ENCODE results near the gene GPR37.

GPR37 gene

DNA sequence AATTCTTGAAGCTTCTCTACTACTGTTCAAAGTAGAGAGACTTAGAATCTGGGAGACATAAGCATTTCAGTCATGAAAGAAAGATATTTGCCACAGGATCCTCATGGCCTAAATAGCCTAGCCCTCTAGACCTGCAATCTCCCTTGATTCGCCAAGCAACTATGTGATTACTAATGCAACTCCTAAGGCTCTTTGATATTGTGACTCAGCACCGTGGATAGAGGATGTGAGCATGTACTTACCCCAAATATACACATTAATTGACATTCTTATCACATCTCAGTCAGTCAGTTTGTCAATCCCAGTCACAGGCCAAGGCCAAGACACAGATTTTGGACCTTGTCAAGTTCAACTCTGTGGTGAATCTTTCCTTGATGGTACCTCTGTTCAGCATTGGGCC lies 42.6 kb downstream of the GPR37 start:
- DNase-seq = no peak

DNA sequence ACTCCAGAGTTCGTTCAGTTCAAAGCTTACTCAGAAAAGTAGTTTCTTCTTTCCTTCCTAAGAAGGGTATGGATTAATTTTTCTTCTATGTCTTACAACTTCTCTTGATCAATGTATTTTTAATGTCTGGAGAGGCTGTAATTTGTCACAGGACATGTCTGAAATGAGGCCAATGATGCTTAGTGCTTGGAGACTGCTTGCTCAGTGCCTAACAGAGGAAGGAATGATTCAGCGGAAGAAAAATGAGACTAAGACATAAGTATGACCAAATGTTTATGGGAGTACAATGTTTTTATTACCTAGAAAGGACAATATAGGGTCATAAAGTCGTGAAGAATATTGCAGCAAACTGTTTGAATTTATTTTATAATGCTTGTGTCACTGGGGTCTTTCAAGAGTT lies 43.3 kb downstream of the GPR37 start:
- no peak for DNase-seq

DNA sequence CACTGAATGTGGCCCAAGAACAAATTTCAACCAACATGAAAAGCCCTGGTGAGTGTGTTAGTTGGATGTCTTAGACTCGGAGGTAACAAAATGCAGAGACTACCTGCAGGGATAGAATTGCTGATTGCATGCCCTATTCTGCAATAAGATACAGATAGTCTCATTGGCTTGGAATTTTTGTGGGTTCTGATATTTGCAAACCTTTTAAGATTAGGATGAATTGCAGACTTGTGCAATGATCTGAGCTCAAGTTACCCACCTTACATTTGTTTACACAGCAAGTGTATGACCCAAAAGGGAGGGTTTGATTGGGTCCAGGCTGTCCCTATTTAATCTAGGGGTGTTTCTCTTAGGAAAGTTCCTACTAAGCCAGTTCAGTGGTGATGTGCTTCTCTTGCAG lies 45.4 kb downstream of the GPR37 start:
- DNase-seq = no peak

- no peak for DNase-seq
Measured at GRCh38 chr7:124718032-124718766, 47.4 kb downstream of the GPR37 start.

GRCh38 chr7:124716894-124717293 lies 48.7 kb downstream of the GPR37 start:
- DNase-seq = no peak

DNA sequence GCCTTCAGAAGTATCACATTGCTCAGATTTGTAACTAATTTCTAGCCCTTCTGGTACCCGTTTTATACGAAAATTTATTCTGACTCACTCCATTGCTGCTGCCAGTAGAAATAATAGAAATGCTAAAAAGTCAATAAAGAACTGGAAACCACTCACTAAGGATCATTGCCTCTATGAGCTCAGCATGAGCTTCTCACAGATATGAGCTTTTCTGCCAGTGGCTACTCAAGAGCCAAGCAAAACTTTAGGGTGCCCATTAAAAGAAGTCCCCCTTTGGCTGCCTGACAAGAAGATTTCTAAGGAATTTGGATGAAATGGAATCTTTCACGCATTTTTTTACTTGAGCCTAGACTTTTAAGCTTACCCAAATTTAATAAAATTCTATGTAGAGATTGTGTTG lies 52.5 kb downstream of the GPR37 start:
- DNase-seq = no peak

- no peak for DNase-seq
Measured at GRCh38 chr7:124712017-124712416, 53.6 kb downstream of the GPR37 start.

DNA sequence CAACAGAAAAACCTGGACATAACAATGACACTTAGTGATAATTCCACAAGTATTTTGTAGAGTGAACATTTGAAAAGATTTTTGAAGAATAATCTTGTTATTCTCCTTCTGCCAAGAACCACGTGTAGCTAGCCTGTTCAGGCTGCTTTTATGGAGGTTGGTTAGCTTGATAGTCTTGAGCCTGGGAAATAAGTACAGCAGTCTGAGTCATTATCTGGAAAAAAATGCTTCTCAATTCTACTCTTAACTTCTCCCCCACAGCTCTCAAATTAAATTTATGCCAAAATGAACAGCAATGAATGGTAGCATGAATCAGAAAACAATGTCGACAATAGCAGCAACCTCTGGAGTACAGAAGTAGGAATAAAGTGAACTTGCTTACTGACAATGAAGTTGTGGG lies 63.2 kb downstream of the GPR37 start:
- DNase-seq = no peak

GRCh38 chr7:124701955-124702354 lies 63.6 kb downstream of the GPR37 start:
- DNase-seq = no peak

DNA sequence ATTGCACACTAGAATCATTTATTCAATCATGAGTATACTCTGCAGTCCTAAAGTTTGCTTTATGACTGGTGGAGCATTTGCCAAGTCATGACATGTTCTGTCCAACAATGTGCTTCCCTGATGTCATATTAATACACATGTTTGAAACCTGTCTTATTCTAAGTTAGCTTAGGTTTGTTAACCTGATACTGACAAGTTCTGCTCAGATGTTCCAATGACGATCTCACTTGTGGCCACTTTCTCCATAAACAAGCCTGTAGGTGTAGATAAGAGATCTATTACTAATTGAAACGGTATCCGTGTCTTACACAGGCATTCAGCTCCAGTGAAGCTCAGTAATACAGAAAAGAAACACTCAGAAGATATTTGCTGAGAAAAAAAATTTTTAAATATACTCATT lies 64.9 kb downstream of the GPR37 start:
- no peak for DNase-seq

DNA sequence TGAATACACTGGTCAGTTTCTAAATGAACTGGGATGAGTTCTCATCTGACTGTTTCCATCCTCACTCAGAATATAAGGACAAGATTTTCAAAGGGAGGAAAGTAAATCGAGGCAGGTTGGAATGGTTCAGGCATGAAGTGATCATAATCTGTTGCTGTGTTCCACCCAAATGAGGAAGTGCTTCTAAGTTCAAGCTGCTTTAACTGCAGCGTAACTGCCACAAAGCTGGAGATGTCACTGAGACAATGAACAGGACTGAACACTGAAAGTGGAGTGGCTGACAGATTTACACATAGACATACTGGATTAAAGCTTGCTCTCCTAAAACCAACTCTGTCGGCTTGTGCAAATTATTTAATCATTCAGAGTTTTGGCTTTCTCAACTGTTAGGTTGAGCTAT lies 66.6 kb downstream of the GPR37 start:
- DNase-seq = no peak

DNA sequence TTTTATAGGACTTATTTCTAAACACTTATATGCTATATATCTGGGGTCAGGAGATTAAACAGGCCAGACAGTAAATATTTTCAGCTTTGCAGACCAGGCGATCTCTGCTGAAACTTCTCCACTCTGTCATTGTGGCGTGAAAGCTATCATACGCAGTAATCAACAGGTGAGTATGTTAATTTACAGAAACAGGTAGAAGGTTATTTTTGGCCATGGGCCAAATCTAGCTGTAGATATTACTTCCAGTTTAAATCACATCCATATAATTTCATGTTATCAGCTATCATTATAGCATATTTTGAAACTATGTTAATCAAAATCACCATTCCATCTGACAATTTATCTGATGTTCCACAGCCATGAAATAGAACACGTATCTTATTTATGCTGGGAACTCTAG lies 67.8 kb downstream of the GPR37 start:
- DNase-seq = no peak

Data from right hindlimb (tissue), 1 donor.